Right ventricle myocardium inferior (tissue), 1 donor: Measurements from ENCODE around the gene GPR62. TPM values are rescaled to one million over a fixed set of nuclear protein-coding genes. Genes with fewer than 3 reads are reported as not detected.
"Not testable (repeated sequence)": the region's sequence is repeated elsewhere in the genome, so short reads cannot be mapped to it uniquely, and the experiment has no call there.

Experiments used
- ATAC-seq: fragments of 200-7000 bp; cut with Tn5 transposase; one replicate; pipeline ENCODE4 v1.9.1; 2020; ENCODE audit warnings: mild to moderate bottlenecking, moderate library complexity
- DNase-seq: peaks from one replicate; pipeline ENCODE4 v3.0.0; 2021; ENCODE audit errors: missing footprints
- intact Hi-C: fragments of 100-400 bp; cut with DNase I; formaldehyde crosslinking; loops from one replicate; pipeline ENCODE4 v1.11.0; 2022
- total RNA-seq: library from RNA; stranded (reverse); fragmentation: NEBNext Ultra II Directional; extraction: Animal tissue kit (Norgen Biotek cat#: 25700); gene quantifications from one replicate; pipeline ENCODE4 v1.2.1, GENCODE V29; 2021
- donor health status: DM: no; HTN: yes; CAD: no; lungs with severe emphysema.

The GPR62 gene
- total RNA-seq, 1 donor from 2014 or later: 0.22 TPM

DNA sequence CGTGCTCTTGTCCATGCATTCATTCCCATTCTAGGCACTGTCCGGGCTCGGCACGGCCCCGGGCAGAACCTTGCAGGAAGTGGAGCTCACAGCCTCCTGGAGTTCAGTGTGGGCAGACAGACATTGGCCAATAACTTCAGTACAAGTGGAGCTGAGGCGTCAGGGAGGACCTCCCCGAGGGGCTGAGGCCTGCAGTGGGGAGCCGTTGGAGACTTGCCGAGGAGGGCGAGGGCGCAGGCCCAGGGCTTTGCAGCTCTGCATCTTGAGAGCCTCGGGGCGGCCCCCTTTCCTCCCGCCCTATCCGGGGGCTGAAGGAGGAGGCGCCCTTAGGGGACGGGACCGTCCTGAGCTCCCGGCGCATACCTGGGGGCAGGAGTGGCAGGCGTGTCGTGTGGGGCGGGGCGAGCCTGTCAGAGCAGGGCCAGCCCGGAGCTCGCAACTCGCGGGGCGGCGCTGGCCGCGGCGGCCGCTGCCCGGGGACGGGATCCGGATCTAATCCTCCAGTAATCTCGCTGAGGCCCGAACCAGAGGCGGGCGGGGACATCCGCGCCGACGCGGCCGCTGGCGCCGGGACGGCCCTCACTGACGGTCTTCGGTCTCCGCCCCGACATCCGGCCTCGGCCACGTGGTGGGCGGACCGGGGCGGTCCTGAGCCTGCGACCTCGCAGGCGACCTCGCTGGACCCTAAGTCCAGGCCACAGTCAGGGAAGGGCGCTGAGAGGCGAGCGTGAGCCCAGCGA lies 27.8 kb downstream of the GPR62 start, which contains the start of gene ACY1:
ACY1 (plus strand) TSS at position 698 of the 740 bp plus-strand sequence. CDS start 530 bp downstream, outside the sequence.
- DNase-seq (peak; percentile 93), ATAC-seq (peak; percentile 95)
- intact Hi-C loops: no loop called here

GRCh38 chr3:51983578-51984268 lies 28.5 kb downstream of the GPR62 start:
- no peak for ATAC-seq
- peak; percentile 42 for DNase-seq
- intact Hi-C loops: no loop called here

DNA sequence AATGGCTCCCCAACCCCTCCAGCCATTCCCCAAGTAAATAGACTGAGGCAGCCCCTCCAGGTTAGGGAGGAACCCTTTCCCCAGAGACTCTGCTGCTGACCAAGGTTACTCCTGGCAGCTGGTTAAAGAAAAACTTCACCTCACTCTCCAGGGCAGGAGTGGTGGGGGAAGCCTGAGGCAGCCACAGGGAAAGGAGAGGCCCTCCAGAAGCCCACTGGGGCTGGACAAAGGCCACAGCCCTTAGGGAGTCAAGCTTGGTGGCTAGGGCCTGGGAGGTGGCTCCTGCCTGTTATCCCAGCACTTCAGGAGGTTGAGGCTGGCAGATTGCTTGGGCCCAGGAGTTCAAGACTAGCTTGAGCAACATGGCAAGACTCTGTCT lies 29.1 kb downstream of the GPR62 start:
- DNase-seq (peak; percentile 1), ATAC-seq (no peak)
- intact Hi-C loops: no loop called here

- intact Hi-C loops: no loop called here
- DNase-seq: peak; percentile 49
- ATAC-seq: no peak
Measured at GRCh38 chr3:51985063-51985462, 29.9 kb downstream of the GPR62 start.

- ATAC-seq: no peak
- intact Hi-C loops: no loop called here
Measured at GRCh38 chr3:51986010-51986947, 31.1 kb downstream of the GPR62 start.

GRCh38 chr3:51987568-51987967 lies 32.4 kb downstream of the GPR62 start:
- ATAC-seq (no peak), DNase-seq (peak; percentile 50)
- intact Hi-C loops: no loop called here

More at GRCh38 chr3:51986010-51986947, 31.1 kb downstream of the GPR62 start:
- DNase-seq: peak; percentile 53

GRCh38 chr3:51988286-51989146 lies 33.3 kb downstream of the GPR62 start:
- ATAC-seq: no peak
- intact Hi-C loops: no loop called here
- DNase-seq: peak; percentile 64

GRCh38 chr3:51990501-51990971 lies 35.4 kb downstream of the GPR62 start:
- intact Hi-C loops: not testable (repeated sequence)

DNA sequence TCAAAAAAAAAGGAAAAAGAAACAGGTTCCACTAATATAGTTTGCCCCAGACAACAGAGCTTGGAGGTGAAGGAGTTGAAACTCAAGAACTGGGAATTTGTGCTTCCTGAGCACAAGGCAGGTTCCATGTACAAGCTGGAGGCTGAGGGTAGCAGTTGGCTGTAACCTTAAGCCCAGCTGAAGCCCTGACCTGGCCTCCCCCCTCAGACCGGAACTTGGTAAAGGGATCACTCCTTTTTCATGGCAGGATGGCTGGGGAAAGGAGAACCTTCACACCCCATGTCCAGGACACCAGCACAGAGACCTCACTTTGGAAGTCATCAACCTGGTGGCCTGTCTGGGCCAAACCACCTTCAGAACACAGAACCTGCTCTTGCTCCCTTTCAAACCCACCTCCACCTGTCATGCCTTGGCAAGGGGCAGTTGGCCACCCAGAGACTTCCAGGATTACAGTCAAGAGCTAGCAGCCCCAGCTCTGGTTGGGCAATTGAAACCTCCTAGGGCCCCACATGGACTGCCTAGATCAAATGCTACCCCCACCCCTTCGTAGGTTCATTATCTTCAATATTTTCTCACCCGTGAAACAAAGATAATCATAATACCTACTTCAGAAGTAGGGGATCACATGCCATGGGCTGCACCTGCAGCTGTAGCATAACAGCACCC lies 37.0 kb downstream of the GPR62 start:
- DNase-seq (peak; percentile 32), ATAC-seq (no peak)
- intact Hi-C loops: no loop called here

More at GRCh38 chr3:51990501-51990971, 35.4 kb downstream of the GPR62 start:
- ATAC-seq: not testable (repeated sequence)
- peak; percentile 64 for DNase-seq

DNA sequence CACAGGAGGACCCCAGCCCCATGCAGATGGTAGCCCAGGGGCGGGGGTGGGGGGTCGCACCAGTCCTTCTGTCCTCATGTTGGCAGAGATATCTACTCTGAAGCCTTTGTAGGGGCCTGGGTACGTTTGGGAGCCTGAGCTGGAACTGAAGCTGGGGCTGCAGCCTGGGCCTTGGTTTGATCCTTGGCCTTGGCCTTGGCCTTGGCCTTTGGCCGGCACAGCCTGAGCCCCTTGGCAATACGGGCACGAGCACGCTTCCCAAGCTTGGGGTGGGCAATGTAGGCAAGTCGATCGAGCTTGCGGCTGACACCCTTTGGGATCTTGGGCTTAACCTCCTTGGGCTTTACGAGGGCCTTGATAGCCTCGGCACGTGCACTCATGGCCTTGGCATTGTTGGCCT lies 38.5 kb downstream of the GPR62 start:
- ATAC-seq, intact Hi-C loops: not testable (repeated sequence)
- peak; percentile 52 for DNase-seq

- ATAC-seq (no peak), DNase-seq (peak; percentile 6)
- intact Hi-C loops: no loop called here
Measured at GRCh38 chr3:51994530-51994929, 39.3 kb downstream of the GPR62 start.

DNA sequence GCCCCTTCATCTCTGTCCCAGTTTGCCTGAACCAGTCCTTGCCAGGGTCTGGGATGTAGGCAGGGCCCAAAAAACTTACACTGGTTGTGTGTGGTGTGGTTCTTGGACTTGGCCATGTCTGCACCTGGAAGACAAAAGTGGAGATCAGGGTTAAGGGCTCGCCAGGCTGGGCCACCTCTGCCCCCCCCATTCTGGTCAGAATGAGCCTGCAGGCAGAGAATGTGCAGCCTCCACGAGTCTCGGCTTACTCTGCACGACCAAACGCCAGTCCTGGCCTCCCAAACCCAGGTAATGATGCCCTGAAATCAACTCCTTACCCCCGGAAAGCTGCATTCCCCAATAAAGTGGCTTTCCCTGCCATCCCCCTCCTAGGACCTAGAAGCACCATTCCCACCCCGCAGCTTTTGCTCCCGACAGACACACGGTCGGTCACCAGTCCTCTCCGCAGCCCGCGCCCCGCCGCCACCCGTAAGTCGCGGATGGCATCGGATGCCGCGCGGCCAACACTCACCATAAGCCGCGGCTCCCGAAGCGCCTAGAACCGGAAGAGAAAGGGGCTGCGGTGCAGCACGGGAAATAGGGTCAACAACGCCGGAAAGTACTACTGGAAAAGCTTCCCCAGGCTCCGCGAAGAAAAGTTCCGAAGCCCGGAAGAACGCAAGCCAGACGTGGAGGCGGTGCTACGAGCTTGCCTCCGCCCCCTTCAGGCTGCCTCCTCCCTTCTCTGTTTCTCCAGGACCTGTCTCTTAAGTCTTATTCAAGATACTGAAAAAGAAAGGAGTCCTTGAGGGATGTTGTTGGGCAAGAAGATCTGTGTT lies 40.4 kb downstream of the GPR62 start, which contains the start of gene RPL29:
RPL29 (minus strand) TSS at position 550 of the 818 bp plus-strand sequence; CDS start at position 116, 434 bp downstream.
- peak; percentile 95 for ATAC-seq
- intact Hi-C loops: loop anchor here (1.0 kb wide), 1 partner anchor 53 kb away; the partner anchor contains the start of gene PARP3
- peak; percentile 92 for DNase-seq

DNA sequence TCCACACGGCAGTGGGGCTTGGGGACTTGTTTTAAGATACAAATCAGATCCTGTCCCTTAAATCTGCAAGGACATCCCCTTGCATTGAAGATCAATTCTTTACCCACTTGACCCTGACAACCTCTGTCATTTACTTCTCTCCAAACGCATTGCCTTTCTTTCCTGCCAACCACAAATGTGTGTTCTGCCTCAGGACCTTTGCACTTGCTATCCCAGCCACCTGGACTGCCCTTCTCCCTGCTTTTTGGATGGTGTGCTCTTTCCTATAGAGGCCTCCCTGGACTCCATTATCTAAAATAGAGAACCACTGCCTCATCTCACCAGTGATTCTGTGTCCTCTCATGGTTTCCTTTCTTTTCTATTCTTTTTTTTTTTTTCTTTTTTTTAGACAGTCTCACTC lies 42.0 kb downstream of the GPR62 start:
- intact Hi-C loops: no loop called here
- DNase-seq (peak; percentile 0), ATAC-seq (no peak)

GRCh38 chr3:51997935-51998596 lies 42.9 kb downstream of the GPR62 start:
- no peak for ATAC-seq
- intact Hi-C loops: no loop called here
- peak; percentile 27 for DNase-seq

- peak; percentile 14 for DNase-seq
- ATAC-seq: no peak
- intact Hi-C loops: no loop called here
Measured at GRCh38 chr3:51998774-51999173, 43.6 kb downstream of the GPR62 start.

GRCh38 chr3:51999846-52000245 lies 44.7 kb downstream of the GPR62 start:
- peak; percentile 11 for DNase-seq
- ATAC-seq: no peak
- intact Hi-C loops: loop anchor here (5.0 kb wide), 1 partner anchor 342 kb away; no protein-coding TSS in a partner anchor
